ENCODE measurements around the gene RTN4RL2. TPM values are rescaled to one million over a fixed set of nuclear protein-coding genes. Genes with fewer than 3 reads are reported as not detected.

The RTN4RL2 gene
- total RNA-seq, 1 experiment from 2014 or later, result 3.6 TPM

DNA sequence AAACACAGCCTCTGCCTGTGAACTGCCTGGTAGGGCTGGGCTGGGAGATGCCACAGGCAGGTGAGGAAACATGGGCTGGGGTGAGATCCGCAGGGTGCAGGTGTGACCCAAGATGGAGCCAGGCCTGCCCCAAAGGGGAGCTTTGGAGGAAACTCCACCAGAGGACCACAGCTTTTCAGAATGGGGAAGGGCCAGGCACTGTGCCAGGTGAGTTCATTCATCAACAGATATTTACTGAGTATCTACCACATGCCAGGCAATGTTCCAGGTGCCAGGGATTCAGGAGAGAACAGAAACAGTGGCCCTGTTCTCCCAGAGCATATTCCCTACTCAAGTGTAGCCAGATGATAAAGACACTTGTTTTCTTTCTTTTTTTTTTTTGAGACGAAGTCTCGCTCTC, 11.2 kb downstream of the RTN4RL2 start:
- no peak overlapping the region for H3K4me3 Mint-ChIP-seq (ENCODE audit: low read depth, unreplicated experiment)
- intact Hi-C loops (cut with micrococcal nuclease; ENCODE audit: unreplicated experiment), result no loop called here
- CTCF ChIA-PET, result interaction anchor here (0.6 kb wide), 1 partner anchor 14 kb away, joined by 3 read pairs; no protein-coding TSS in a partner anchor
- BruUV-seq (replicated peaks), result no TSS peak
- no peak for DNase-seq
- H3K9me3 Mint-ChIP-seq (ENCODE audit: low read depth, unreplicated experiment), result no peaks in the 10 kb centered on the region
- H3K36me3 Mint-ChIP-seq (ENCODE audit: insufficient read depth, unreplicated experiment), result peaks cover 11% of the 10 kb centered on the region
- H3K27ac Mint-ChIP-seq (ENCODE audit: unreplicated experiment), result no peak overlapping the region
- H3K27me3 Mint-ChIP-seq (ENCODE audit: unreplicated experiment), result peaks cover 42% of the 10 kb centered on the region
- TF ChIP-seq CTCF (IDR thresholded peaks at IDR 0.05; ENCODE audit: unreplicated experiment), result no peak
- peaks cover 10% of the 10 kb centered on the region for H3K4me1 Mint-ChIP-seq (ENCODE audit: low read depth, unreplicated experiment)

DNA sequence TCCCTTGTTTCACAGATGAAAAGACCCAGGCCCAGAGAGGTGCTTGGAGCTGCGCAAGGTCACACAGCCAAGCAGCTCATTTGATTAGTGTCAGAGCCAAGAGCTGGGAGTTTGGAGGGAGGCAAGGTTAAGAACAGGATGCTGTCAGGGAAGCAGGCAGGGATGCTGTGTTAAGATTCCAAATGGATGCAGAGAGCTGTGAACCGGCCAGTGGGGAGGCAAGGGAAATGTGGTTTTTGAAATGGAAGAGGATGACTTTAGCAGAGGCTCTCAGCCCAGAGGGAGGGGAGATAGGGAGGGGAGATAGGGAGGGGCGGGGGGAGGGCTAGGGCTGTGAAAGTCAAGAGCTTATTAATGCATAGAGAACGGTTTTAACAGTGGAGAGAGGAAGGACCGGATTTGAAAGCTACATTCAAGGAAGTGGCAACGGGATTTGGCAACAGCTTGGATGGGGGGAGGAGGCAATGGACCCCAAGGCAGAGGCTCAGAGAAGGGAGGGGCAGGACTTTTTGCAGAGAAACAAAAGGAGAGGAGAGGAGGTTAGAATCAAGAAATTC, 13.0 kb downstream of the RTN4RL2 start:
- BruUV-seq (replicated peaks), result no TSS peak
- TF ChIP-seq CTCF (IDR thresholded peaks at IDR 0.05; ENCODE audit: unreplicated experiment), result no peak
- DNase-seq, result no peak
- H3K4me3 Mint-ChIP-seq (ENCODE audit: low read depth, unreplicated experiment), result no peak overlapping the region
- peaks cover 17% of the 10 kb centered on the region for H3K36me3 Mint-ChIP-seq (ENCODE audit: insufficient read depth, unreplicated experiment)
- H3K9me3 Mint-ChIP-seq (ENCODE audit: low read depth, unreplicated experiment), result no peaks in the 10 kb centered on the region
- intact Hi-C loops (cut with micrococcal nuclease; ENCODE audit: unreplicated experiment), result no loop called here
- no peak overlapping the region for H3K27ac Mint-ChIP-seq (ENCODE audit: unreplicated experiment)
- peaks cover 37% of the 10 kb centered on the region for H3K27me3 Mint-ChIP-seq (ENCODE audit: unreplicated experiment)
- H3K4me1 Mint-ChIP-seq (ENCODE audit: low read depth, unreplicated experiment), result peaks cover 11% of the 10 kb centered on the region
- CTCF ChIA-PET, result no interaction called here

DNA sequence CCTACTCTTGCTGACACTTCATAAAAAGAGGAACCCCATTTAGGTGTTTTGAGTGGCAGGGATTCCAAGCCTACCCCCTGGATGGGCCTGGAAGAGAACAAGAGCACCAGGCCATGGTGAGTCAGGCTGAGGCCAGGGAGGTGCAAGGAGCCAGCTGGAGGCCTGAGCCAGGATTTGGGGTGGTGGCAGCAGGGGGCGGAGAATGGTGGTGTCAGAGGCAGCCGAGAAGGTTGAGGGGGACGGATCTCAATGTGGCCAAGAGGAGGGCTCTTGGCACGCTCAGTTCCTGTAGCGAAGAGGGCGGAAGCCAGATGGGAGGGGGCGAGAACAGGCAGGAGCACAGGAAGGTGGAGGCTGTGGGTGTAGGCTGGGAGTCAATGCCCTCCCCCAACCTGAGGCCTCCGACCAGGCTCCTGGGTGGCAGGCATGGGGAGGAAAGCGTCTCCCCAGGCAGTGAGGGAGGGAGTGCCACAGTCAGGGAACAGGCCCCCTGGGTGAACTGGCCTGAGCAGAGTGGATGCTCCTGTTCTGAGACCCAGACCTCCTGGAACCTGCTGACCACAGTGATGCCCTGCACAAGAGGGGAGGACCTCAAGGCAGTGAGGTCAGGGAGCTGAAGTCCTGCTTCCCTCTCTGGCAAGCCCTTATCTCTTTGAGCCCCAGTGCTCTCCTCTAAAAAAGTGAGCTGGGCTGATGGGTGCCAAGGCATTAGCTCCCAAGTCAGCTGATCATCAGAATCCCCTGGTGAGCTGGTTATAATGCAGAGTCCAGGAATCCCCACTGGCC, 13.9 kb downstream of the RTN4RL2 start:
- Mint-ChIP-seq H3K4me1 (ENCODE audit: low read depth, unreplicated experiment) (peaks cover 11% of the 10 kb centered on the region), H3K27ac (ENCODE audit: unreplicated experiment) (no peak overlapping the region), H3K27me3 (ENCODE audit: unreplicated experiment) (peaks cover 32% of the 10 kb centered on the region), H3K36me3 (ENCODE audit: insufficient read depth, unreplicated experiment) (peaks cover 17% of the 10 kb centered on the region), H3K9me3 (ENCODE audit: low read depth, unreplicated experiment) (no peaks in the 10 kb centered on the region), H3K4me3 (ENCODE audit: low read depth, unreplicated experiment) (no peak overlapping the region)
- no peak for TF ChIP-seq CTCF (IDR thresholded peaks at IDR 0.05; ENCODE audit: unreplicated experiment)
- no peak for DNase-seq
- CTCF ChIA-PET, result no interaction called here
- BruUV-seq (replicated peaks), result no TSS peak
- intact Hi-C loops (cut with micrococcal nuclease; ENCODE audit: unreplicated experiment), result no loop called here

- peaks cover 11% of the 10 kb centered on the region for H3K4me1 Mint-ChIP-seq (ENCODE audit: low read depth, unreplicated experiment)
- H3K36me3 Mint-ChIP-seq (ENCODE audit: insufficient read depth, unreplicated experiment), result peaks cover 17% of the 10 kb centered on the region
- CTCF ChIA-PET, result no interaction called here
- H3K9me3 Mint-ChIP-seq (ENCODE audit: low read depth, unreplicated experiment), result no peaks in the 10 kb centered on the region
- TF ChIP-seq CTCF (IDR thresholded peaks at IDR 0.05; ENCODE audit: unreplicated experiment), result no peak
- no peak overlapping the region for H3K27ac Mint-ChIP-seq (ENCODE audit: unreplicated experiment)
- intact Hi-C loops (cut with micrococcal nuclease; ENCODE audit: unreplicated experiment), result no loop called here
- H3K4me3 Mint-ChIP-seq (ENCODE audit: low read depth, unreplicated experiment), result no peak overlapping the region
- no peak for DNase-seq
- BruUV-seq (replicated peaks), result no TSS peak
- H3K27me3 Mint-ChIP-seq (ENCODE audit: unreplicated experiment), result peaks cover 32% of the 10 kb centered on the region
These were observed 14.4 kb downstream of the RTN4RL2 start for GRCh38 chr11:57474803-57475115.
